Liver (tissue), 9 donors: ENCODE measurements around the gene EPN3. TPM values are rescaled to one million over a fixed set of nuclear protein-coding genes. Genes with fewer than 3 reads are reported as not detected.

Experiments
- DNase-seq: peaks from one replicate; pipeline ENCODE4 v3.0.0-alpha.2; 2017; ENCODE audit warnings: low spot score
- H3K27ac ChIP-seq, 2 donors: one replicate each; pipeline ENCODE4 v1.7.0; 2013; ENCODE audit warnings: inconsistent platforms in 2 of 2, low read length in 2 of 2, control low read depth in 1 of 2, low read depth in 1 of 2, mild to moderate bottlenecking in 1 of 2
- H3K27me3 ChIP-seq, 4 donors: one replicate each; pipeline versions ENCODE4 v1.6.1 to v1.7.0; 2013; ENCODE audit warnings: low read length in 3 of 4, inconsistent platforms in 1 of 4, mild to moderate bottlenecking in 1 of 4, moderate library complexity in 1 of 4; ENCODE audit not compliant: control insufficient read depth in 4 of 4, insufficient read depth in 4 of 4
- H3K36me3 ChIP-seq, 4 donors: one replicate each; pipeline versions ENCODE4 v1.6.1 to v1.7.0; 2013; ENCODE audit warnings: low read length in 3 of 4, mild to moderate bottlenecking in 3 of 4, low read depth in 1 of 4, moderate library complexity in 1 of 4; ENCODE audit not compliant: control insufficient read depth in 4 of 4, insufficient read depth in 3 of 4
- H3K4me1 ChIP-seq, 4 donors: one replicate each; pipeline versions ENCODE4 v1.6.1 to v1.7.0; 2013; ENCODE audit warnings: low read length in 3 of 4, mild to moderate bottlenecking in 3 of 4, moderate library complexity in 1 of 4; ENCODE audit not compliant: control insufficient read depth in 4 of 4, insufficient read depth in 4 of 4
- H3K4me3 ChIP-seq, 3 donors: one replicate each; pipeline versions ENCODE4 v1.6.1 to v1.7.0; 2013; ENCODE audit warnings: low read length in 3 of 3, control low read depth in 1 of 3, low read depth in 1 of 3, mild to moderate bottlenecking in 1 of 3
- H3K9ac ChIP-seq, 2 donors: one replicate each; pipeline ENCODE4 v1.7.0; 2013; ENCODE audit warnings: low read length in 2 of 2, mild to moderate bottlenecking in 2 of 2, moderate library complexity in 2 of 2, control low read depth in 1 of 2, low read depth in 1 of 2
- H3K9me3 ChIP-seq, 4 donors: one replicate each; pipeline versions ENCODE4 v1.6.1 to v1.7.0; 2013; ENCODE audit warnings: low read length in 3 of 4; ENCODE audit not compliant: control insufficient read depth in 4 of 4
- ATF3 ChIP-seq: IDR thresholded peaks from 2 replicates; pipeline ENCODE4 v1.6.1; 2016; ENCODE audit warnings: antibody characterized with exemption
- CTCF ChIP-seq: fragments of 150-350 bp; IDR thresholded peaks from 2 replicates; pipeline ENCODE4 v1.5.1; 2017; ENCODE audit warnings: improper control_type of control experiment, low read depth, low read length; ENCODE audit not compliant: missing input control
- EGR1 ChIP-seq, 2 donors: IDR thresholded peaks; 2 replicates each; pipeline ENCODE4 v1.6.1; 2016 to 2018; ENCODE audit warnings: antibody characterized with exemption in 2 of 2, low read depth in 2 of 2
- FOXA2 ChIP-seq: IDR thresholded peaks from 2 replicates; pipeline ENCODE4 v1.6.1; 2016; ENCODE audit warnings: antibody characterized with exemption
- GABPA ChIP-seq, 2 donors: IDR thresholded peaks in 1 of 2; conservative IDR thresholded peaks in 1 of 2; 2 replicates each; pipeline ENCODE4 v1.6.1; 2016; ENCODE audit warnings: antibody characterized with exemption in 2 of 2, mild to moderate bottlenecking in 1 of 2, moderate library complexity in 1 of 2
- HNF4A ChIP-seq, 2 donors: conservative IDR thresholded peaks; 2 replicates each; pipeline ENCODE4 v1.6.1; 2016; ENCODE audit warnings: antibody characterized with exemption in 2 of 2, mild to moderate bottlenecking in 2 of 2
- HNF4G ChIP-seq: IDR thresholded peaks from 2 replicates; pipeline ENCODE4 v1.6.1; 2016; ENCODE audit warnings: antibody characterized with exemption
- MAX ChIP-seq: IDR thresholded peaks from 2 replicates; pipeline ENCODE4 v1.6.1; 2016; ENCODE audit warnings: antibody characterized with exemption
- NR2F2 ChIP-seq: IDR thresholded peaks from 2 replicates; pipeline ENCODE4 v1.6.1; 2016; ENCODE audit warnings: antibody characterized with exemption
- RAD21 ChIP-seq, 2 donors: IDR thresholded peaks; 2 replicates each; pipeline ENCODE4 v1.6.1; 2016; ENCODE audit warnings: antibody characterized with exemption in 2 of 2, mild to moderate bottlenecking in 2 of 2
- REST ChIP-seq: IDR thresholded peaks from 2 replicates; pipeline ENCODE4 v1.6.1; 2016; ENCODE audit warnings: antibody characterized with exemption, mild to moderate bottlenecking
- RXRA ChIP-seq, 2 donors: IDR thresholded peaks; 2 replicates each; pipeline ENCODE4 v1.6.1; 2017 to 2018; ENCODE audit warnings: antibody characterized with exemption in 2 of 2, mild to moderate bottlenecking in 1 of 2
- TAF1 ChIP-seq: conservative IDR thresholded peaks from 2 replicates; pipeline ENCODE4 v1.6.1; 2016; ENCODE audit warnings: antibody characterized with exemption, mild to moderate bottlenecking
- YY1 ChIP-seq: IDR thresholded peaks from 2 replicates; pipeline ENCODE4 v1.6.1; 2016; ENCODE audit warnings: antibody characterized with exemption, mild to moderate bottlenecking
- ZBTB33 ChIP-seq: IDR thresholded peaks from 2 replicates; pipeline ENCODE4 v1.6.1; 2016; ENCODE audit warnings: antibody characterized with exemption
- WGBS: extraction: QIAGEN DNeasy Blood & Tissue Kit; methylation state at CpG from one replicate; pipeline ENCODE4 v1.1.7; 2013; 5-methylcytosine and 5-hydroxymethylcytosine counted together
- polyA plus RNA-seq, 2 donors: library from polyadenylated mRNA; stranded (reverse) in 1 of 2; unstranded in 1 of 2; fragments of 200-250 nt in 1 of 2; fragments of >200 nt in 1 of 2; fragmentation: Nextera tagmentation in 1 of 2; extraction: Ambion mirVana in 1 of 2; gene quantifications; one replicate each; pipeline versions ENCODE4 v1.2.1 to v1.2.3, GENCODE V29; 2013 to 2015
- total RNA-seq, 2 donors: library from RNA; depleted of rRNA; stranded (reverse); fragments of >200 nt; gene quantifications; one replicate each; pipeline ENCODE4 v1.2.3, GENCODE V29; 2014
- donor health status: healthy.
- donor health status: healthy.
- donor health status: healthy.
- donor health status: healthy.
- donor health status: healthy.

EPN3 gene
- total and polyA plus RNA-seq, 4 donors: 0.06 to 0.51 (median 0.33) TPM; not detected in 1

- Histone ChIP-seq H3K27ac (no peak overlapping the region), H3K9me3 (no peaks in the 10 kb centered on the region), H3K9ac (no peak overlapping the region), H3K4me1 (peaks cover 11 to 21% (median 15%) of the 10 kb centered on the region in 4 donors), H3K27me3 (peaks cover 0 to 6% (median 4%) of the 10 kb centered on the region in 4 donors), H3K4me3 (no peak overlapping the region), H3K36me3 (no peaks in the 10 kb centered on the region)
- no peak for DNase-seq
- 23% methylated on average over 22 of the region's 22 CpGs for WGBS
- TF ChIP-seq MAX: no peak
- TF ChIP-seq EGR1 (IDR thresholded peaks at IDR 0.05; ENCODE audit: low read depth in 2 of 2): no peak
- no peak for TF ChIP-seq CTCF
- TF ChIP-seq RAD21 (IDR thresholded peaks at IDR 0.05): no peak
- no peak for TF ChIP-seq NR2F2
- TF ChIP-seq HNF4G: no peak
- no peak for TF ChIP-seq REST
- TF ChIP-seq FOXA2: no peak
- no peak for TF ChIP-seq HNF4A (conservative IDR thresholded peaks at IDR 0.05)
- TF ChIP-seq YY1: no peak
- TF ChIP-seq ATF3: no peak
- TF ChIP-seq TAF1: no peak
- TF ChIP-seq GABPA (IDR thresholded peaks at IDR 0.05 in 1 of 2, conservative IDR thresholded peaks at IDR 0.05 in 1 of 2): no peak
Measured at GRCh38 chr17:50562242-50563091, 29.9 kb downstream of the EPN3 start.

- Histone ChIP-seq H3K4me1 (peaks cover 11 to 21% (median 15%) of the 10 kb centered on the region in 4 donors), H3K4me3 (no peak overlapping the region), H3K27me3 (peaks cover 0 to 6% (median 4%) of the 10 kb centered on the region in 4 donors), H3K36me3 (no peaks in the 10 kb centered on the region), H3K9ac (no peak overlapping the region), H3K27ac (no peak overlapping the region), H3K9me3 (no peaks in the 10 kb centered on the region)
- no peak for DNase-seq
- TF ChIP-seq HNF4G: no peak
- TF ChIP-seq GABPA (IDR thresholded peaks at IDR 0.05 in 1 of 2, conservative IDR thresholded peaks at IDR 0.05 in 1 of 2): no peak
- TF ChIP-seq RXRA (IDR thresholded peaks at IDR 0.05): no peak
- TF ChIP-seq TAF1: no peak
- TF ChIP-seq CTCF: no peak
- no peak for TF ChIP-seq ZBTB33
- WGBS: 68% methylated on average over 4 of the region's 4 CpGs
Measured at GRCh38 chr17:50563092-50563511, 30.6 kb downstream of the EPN3 start.
